HG03469 (cell line): ENCODE results near the gene MERTK.
"Not testable (repeated sequence)": the region's sequence is repeated elsewhere in the genome, so short reads cannot be mapped to it uniquely, and the experiment has no call there.

Experiments used
- ATAC-seq: cut with Tn5 transposase; IDR thresholded peaks from one replicate; pipeline ENCODE4 v1.9.1; 2021; ENCODE audit warnings: mild to moderate bottlenecking, moderate library complexity, moderate number of reproducible peaks; ENCODE audit not compliant: unreplicated experiment

Gene MERTK

GRCh38 chr2:111909079-111909478, 10.7 kb downstream of the MERTK start:
- ATAC-seq, result no peak

- not testable (repeated sequence) for ATAC-seq
These were observed 11.6 kb downstream of the MERTK start for GRCh38 chr2:111909997-111910396.

GRCh38 chr2:111910609-111911277, 12.3 kb downstream of the MERTK start:
- no peak for ATAC-seq

- not testable (repeated sequence) for ATAC-seq
These were observed 13.0 kb downstream of the MERTK start for GRCh38 chr2:111911295-111911977.

- no peak for ATAC-seq
These were observed 14.1 kb downstream of the MERTK start for GRCh38 chr2:111912547-111912946.

GRCh38 chr2:111917106-111917505, 18.7 kb downstream of the MERTK start:
- ATAC-seq, result no peak

GRCh38 chr2:111918383-111918806, 20.0 kb downstream of the MERTK start:
- ATAC-seq, result no peak

GRCh38 chr2:111919365-111919764, 21.0 kb downstream of the MERTK start:
- ATAC-seq, result no peak

- ATAC-seq, result no peak
These were observed 21.6 kb downstream of the MERTK start for GRCh38 chr2:111919794-111920608.

- no peak for ATAC-seq
These were observed 24.9 kb downstream of the MERTK start for GRCh38 chr2:111923276-111923804.

GRCh38 chr2:111924617-111925107, 26.3 kb downstream of the MERTK start:
- no peak for ATAC-seq

GRCh38 chr2:111927723-111928122, 29.3 kb downstream of the MERTK start:
- no peak for ATAC-seq

- ATAC-seq, result no peak
These were observed 32.0 kb downstream of the MERTK start for GRCh38 chr2:111930409-111930808.

GRCh38 chr2:111930875-111931274, 32.5 kb downstream of the MERTK start:
- no peak for ATAC-seq

- no peak for ATAC-seq
These were observed 34.5 kb downstream of the MERTK start for GRCh38 chr2:111932841-111933291.

GRCh38 chr2:111933900-111934299, 35.5 kb downstream of the MERTK start:
- ATAC-seq, result not testable (repeated sequence)

- no peak for ATAC-seq
These were observed 38.5 kb downstream of the MERTK start for GRCh38 chr2:111936881-111937280.

GRCh38 chr2:111938392-111938791, 40.0 kb downstream of the MERTK start:
- ATAC-seq, result no peak

- no peak for ATAC-seq
These were observed 42.2 kb downstream of the MERTK start for GRCh38 chr2:111940333-111941196.

- ATAC-seq, result no peak
These were observed 43.1 kb downstream of the MERTK start for GRCh38 chr2:111941531-111941930.
